GM08714 (cell line): ENCODE data around the gene TBL3.

Source experiments
- H3K4me3 ChIP-seq: fragments of 200-500 bp; sonication (Bioruptor generic); 2 replicates; pipeline ENCODE4 v1.5.1; 2014; ENCODE audit warnings: mild to moderate bottlenecking, low read length, inconsistent platforms
- ZNF274 ChIP-seq: IDR thresholded peaks from 2 replicates; pipeline ENCODE4 v1.6.1; 2012; ENCODE audit warnings: mild to moderate bottlenecking, low read depth, low read length

The TBL3 gene

DNA sequence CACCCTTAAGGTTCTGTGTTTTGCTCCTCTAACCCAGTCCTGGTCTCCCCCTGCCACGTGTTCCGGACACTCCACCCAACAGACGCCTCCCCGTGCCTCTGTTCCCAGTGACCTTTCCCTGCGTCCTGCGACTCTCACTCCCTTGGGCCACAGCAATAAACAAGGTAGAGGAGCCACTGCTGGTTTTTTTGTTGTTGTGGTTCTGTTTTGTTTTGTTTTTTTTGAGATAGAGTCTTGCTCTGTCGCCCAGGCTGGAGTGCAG lies 44.0 kb downstream of the TBL3 start:
- no peak overlapping the region for H3K4me3 ChIP-seq
- no peak for TF ChIP-seq ZNF274

DNA sequence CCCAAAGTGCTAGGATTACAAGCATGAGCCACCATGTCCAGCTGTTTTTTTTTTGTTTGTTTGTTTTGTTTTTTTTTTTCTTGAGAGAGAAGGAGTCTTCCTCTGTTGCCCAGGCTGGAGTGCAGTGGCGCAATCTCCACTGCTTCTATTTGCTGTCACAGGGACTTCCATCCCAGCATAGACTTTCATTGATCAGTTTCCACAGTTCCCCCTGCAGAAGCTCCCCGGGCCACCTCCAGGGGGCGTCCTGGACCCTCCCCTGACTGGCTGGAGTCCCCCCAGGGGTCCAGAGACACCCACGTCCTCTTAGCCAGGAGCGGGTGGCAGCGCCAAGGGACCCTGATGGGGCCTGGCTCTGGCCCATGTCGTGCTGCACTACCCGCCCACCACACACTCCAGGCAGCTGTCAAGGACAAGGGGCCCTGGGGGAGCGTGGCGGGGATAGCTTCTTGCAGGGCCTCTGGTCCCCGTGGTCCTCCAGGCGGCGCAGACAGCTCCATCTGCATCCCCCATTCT lies 44.6 kb downstream of the TBL3 start:
- H3K4me3 ChIP-seq = no peak overlapping the region
- TF ChIP-seq ZNF274 = no peak

DNA sequence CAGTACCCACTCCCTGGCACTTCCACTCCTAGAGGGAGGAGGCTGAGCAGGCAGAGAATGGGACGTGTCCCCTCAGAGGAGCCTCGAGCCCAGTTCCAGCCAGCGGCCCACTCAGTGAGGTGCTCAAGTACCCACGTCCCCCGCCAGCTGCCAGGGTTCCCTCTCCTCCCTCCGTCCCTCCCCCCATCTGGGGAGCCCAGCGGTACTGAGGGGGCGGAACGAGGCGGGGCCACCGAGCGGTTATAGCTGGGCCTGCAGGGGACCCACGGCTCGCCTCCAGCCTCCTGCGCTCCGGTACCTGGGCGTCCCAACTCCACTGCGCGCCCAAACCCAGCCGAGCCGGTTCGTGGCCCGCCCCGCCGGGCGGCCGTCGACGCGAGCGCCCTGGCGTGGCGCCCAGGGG lies 47.7 kb downstream of the TBL3 start, which contains the start of gene NPW:
NPW (plus strand) TSS at position 268 of the 403 bp plus-strand sequence.
- no peak within 1 kb of the TSS for H3K4me3 ChIP-seq
- TF ChIP-seq ZNF274 = no peak

DNA sequence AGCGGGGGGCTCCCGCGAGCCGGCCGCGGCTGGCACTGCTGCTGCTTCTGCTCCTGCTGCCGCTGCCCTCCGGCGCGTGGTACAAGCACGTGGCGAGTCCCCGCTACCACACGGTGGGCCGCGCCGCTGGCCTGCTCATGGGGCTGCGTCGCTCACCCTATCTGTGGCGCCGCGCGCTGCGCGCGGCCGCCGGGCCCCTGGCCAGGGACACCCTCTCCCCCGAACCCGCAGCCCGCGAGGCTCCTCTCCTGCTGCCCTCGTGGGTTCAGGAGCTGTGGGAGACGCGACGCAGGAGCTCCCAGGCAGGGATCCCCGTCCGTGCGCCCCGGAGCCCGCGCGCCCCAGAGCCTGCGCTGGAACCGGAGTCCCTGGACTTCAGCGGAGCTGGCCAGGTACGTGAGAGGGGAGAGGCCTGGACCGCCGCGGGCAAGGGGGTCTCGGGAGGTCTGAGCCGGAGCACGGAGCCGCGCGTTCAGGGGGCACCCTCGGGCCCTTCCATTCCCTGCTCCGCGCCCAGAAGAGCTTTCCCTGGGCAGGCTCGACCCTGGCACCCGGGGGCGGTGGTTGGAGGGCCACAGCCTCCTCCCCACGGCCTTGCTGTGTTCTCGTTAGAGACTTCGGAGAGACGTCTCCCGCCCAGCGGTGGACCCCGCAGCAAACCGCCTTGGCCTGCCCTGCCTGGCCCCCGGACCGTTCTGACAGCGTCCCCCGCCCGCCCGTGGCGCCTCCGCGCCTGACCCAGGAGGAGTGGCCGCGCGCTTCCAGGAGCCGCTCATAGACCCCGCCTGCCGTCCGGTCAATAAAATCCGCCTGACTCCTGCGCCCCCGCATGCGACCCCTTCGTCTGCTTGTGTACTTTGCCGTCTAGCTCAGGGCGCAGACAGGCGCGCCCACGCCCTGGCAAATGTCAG lies 48.3 kb downstream of the TBL3 start:
- no peak for TF ChIP-seq ZNF274
- H3K4me3 ChIP-seq = no peak overlapping the region

DNA sequence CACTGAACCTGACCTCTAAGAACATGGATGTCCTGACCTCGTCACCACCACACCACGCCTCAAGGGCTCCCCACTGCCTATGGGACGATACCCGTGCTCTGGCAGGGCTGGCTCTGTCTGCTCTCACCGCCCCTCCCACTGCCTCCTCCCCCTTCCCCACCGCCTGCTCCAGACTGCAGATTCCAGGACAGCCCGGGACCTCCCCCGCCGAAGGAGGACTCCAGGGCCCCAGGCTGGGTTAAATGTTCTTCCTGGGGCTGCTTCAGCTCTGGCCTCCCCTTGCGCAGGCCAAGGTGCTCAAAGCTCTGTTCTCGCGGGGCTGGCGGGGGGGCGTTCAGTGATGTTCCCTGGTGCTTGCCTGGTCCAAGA lies 50.9 kb downstream of the TBL3 start:
- H3K4me3 ChIP-seq = no peak overlapping the region; the same call in 1 of the 2 replicates
- no peak for TF ChIP-seq ZNF274

DNA sequence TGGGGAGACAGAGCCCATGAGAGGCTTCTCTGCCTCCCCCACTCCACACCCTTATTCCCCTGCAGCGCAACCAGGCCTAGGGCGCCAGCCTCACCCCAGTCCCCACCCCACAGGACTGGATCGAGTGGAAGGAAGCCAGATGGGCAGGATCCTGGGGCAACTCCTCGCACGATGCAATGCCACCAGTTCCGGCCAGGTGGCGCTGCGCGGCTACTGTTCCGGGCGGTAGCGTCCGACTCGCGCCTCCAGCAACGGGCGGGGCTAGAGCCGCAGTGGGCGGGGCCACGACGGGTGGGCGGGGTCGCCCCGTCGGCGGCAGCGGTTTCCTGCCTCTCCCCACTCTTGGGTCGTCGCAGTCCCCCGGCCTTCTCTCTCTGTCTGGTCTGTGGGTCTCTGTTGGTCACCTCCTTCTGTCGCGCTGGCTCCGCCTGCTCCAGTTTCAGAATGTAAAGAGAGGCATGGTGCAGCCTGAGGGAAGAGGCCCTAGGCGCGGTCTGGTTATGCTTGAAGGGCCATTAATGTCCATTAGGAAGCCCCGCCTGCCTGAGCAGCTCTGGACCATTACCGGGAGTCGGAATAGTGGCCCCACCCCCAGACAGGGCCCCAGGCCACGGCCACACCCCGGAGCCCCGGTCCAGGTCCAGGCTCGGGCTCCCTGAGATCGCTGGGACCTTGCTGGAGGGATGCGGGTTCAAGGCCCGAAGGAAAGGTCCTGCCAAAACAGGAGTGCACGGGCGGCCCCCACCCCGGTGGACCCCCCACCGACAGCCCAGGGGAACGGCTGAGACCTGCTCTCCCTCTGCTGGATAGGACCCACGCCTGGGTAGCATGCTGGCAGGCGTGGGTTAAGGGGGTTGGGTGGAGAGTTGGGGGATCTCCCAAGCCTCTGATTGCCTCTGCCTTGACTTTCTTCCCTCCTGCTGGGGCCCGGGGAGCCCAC lies 51.5 kb downstream of the TBL3 start:
- no peak for TF ChIP-seq ZNF274
- H3K4me3 ChIP-seq = no peak overlapping the region; the same call in 1 of the 2 replicates

DNA sequence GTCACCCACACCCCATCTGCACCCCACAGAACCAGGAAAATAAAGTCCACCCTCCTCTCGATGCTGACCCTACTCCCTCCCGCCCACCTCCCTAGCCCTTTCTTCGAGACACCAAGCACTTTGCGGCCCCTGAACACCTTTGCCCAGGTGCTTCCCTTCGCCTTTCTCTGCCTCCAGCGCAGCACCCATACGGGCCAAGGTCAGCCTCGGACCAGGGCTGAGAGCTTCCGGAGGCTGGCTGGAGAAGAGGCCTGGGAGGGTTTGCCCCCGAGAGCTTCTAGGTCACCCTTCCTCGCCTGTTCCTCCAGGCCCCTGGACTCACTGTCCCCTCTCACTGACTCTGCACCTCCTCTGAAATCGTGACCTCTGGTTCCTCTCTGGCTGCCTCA lies 52.2 kb downstream of the TBL3 start:
- no peak for TF ChIP-seq ZNF274
- H3K4me3 ChIP-seq = no peak overlapping the region

DNA sequence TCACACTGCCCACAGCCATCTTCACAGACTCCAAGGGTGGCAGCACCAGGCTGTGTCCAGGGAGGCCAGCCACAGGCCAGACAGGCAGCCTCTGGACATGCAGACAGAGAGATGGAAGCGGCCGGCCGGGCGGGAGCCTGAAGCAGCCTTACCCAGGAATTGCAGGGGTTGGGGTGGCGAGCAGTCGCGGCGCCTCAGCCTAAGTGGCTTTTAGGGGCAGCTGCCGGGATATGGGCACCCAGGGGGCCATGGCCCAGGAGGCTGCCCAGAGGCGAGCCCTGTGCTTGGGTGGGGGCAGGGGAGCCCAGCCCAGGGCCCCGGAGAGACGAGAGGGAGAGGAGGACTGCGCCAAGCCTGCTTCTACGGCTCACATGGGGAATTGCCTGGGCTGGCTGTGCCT lies 53.4 kb downstream of the TBL3 start:
- no peak for TF ChIP-seq ZNF274
- H3K4me3 ChIP-seq = no peak overlapping the region

DNA sequence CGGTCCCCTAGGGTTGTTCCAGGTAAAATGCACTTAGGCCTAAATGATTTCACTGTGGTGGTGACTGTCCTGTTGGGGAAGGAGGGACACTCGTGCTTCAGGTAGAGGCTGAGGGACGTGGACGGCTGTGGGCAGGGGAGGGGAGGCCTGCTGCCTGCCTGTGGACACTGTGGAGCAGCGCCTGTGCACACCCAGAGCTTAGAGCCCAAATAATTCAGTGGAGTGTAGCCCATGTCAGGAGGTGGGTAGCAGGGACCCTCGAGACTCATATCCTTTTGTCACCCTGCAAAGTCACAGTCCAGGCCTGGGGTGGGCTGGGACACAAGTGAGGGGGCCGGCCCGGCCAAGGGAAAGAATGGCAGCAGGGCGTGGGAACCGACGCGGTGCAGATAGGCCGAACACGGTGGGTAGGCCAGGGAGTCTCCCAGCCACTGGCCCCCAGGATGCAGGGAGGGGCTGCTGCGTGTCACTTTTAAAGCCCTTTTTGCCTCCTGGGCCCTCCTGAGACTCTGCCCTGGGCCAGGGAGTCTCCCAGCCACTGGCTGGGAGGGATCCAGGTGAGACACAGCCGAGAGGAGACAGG lies 54.1 kb downstream of the TBL3 start:
- TF ChIP-seq ZNF274 = no peak
- H3K4me3 ChIP-seq = no peak overlapping the region

DNA sequence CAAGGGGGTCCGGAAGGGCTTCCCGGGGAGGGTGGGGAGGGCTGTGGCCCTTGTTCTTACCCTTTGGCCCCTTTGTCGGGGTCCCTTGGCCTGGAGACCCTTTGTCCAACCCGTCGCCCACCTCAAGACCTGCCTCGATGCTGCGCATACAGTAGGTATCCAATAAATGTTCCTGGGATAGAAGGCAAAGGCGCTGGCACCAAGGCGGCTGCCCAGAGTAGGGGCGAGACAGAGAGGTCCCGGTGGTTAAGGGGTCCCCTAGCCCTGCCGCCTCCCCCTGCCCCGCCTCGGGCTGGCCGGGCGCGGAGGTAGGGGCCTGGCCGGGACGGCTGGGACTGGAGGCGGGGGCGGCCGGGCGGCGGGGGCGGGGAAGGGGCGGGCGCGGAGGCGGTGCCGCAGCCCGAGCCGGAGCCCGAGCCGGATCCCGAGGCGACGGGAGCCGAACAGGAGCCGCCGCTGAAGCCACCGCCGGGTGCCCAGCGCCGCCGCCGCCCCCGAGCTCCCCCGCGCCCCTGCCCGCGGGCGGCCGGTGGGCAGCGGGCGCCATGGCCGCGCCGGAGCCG lies 54.7 kb downstream of the TBL3 start, which contains the start of gene NHERF2:
NHERF2 (plus strand) TSS at position 442 of the 563 bp plus-strand sequence; CDS start at position 546, 104 bp downstream.
- TF ChIP-seq ZNF274 = no peak
- H3K4me3 ChIP-seq = no peak within 1 kb of the TSS; the same call in 1 of the 2 replicates

DNA sequence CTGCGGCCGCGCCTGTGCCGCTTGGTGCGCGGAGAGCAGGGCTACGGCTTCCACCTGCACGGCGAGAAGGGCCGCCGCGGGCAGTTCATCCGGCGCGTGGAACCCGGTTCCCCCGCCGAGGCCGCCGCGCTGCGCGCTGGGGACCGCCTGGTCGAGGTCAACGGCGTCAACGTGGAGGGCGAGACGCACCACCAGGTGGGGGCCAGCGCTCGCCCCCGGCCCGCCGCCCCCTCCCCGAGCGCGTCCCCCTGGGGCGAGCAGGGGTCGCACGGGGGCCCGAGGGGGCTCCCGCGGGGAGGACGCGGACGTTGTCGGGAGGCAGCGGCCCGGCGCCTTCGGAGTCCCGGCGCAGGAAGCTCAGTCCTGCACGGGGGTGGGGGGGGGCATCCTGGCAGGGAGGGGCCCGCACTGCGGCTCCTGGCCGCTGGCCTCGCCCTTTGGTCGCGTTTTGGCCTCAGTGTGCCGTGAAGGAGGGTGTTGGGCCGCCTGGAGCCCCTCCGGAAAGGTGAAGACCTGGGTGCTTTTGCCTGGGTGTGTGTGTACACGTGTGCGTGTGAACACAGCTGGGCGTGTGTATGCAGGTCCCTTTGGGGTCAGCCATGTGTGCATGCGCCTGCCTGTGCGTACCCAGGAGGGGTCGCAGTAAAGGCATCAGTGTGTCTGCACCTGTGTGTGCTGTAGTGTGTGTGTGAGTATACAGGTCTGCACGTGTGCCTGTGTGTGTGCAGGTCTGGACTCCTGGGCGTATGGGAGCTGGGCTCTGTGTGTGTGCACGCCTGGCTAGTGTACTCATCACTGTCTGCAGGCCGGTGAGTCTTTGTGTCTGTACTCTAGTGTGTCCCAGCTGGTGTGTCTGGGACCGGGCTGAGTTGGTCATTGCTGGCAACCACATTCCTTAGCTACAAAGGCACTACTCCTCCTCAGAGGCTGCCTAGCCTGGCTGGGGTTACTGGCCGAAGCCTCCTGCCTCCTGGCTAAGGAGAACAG lies 55.5 kb downstream of the TBL3 start:
- TF ChIP-seq ZNF274 = no peak

DNA sequence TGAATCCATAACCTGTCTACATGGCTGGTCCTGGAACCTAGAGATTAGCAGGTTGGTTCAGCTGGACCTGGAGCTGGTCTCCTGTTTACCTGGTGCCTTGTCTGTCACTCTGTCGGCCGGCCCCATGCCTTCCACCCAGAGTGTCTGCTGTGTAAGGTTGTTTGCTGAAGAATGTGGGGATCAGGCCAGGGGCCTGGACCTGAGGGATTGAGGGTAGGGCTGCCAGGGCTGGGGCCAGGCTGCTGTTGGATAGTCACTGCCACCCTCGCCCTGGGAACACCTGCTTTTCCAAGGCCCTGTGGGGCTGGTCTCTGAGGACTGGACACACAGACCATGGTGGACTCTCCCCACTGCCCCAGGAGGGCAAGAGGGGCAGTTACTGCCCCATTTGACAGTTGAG lies 56.3 kb downstream of the TBL3 start:
- H3K4me3 ChIP-seq = no peak overlapping the region
- no peak for TF ChIP-seq ZNF274

More for the DNA sequence above, 55.5 kb downstream of the TBL3 start:
- H3K4me3 ChIP-seq = no peak overlapping the region; the same call in 1 of the 2 replicates

DNA sequence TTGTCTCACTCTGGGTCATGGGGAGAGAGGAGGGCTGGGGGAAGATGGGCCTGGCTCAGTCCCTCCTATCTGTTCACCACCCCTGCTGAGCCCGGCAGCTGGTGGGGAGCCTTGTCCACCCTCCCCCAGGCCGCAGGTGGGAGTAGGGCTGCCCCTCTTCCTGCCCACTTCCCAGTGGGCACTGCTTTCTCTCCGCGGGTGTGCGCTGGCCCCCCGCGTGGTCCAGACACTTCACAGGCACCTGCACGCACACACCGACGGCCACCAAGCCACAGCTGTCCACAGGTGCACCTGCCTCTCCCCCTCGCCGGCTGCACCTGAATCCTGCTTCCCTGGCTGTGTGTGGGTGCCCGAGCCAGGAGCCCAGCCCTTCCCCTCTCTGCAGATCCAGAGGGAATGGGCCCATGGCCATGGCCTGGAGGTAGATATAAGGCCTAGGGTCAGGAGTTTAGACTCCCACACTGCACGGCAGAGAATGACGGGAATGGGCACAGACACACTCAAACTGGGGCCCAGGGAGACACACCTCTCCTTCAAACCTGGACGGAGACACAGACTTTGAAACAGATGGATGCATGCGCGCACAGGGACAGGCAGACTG lies 56.9 kb downstream of the TBL3 start:
- H3K4me3 ChIP-seq = no peak overlapping the region

More for the DNA sequence above, 56.9 kb downstream of the TBL3 start:
- no peak for TF ChIP-seq ZNF274
